HepG2 (cell line): ENCODE measurements around the gene HRH3. TPM values are rescaled to one million over a fixed set of nuclear protein-coding genes. Genes with fewer than 3 reads are reported as not detected.

ENCODE experiments used
- CEBPB ChIP-seq: IDR thresholded peaks from 2 replicates; pipeline ENCODE4 v1.6.1; 2011; ENCODE audit warnings: low read depth, low read length, improper control_type of control experiment, borderline replicate concordance
- FOSL2 ChIP-seq: sonication (generic); formaldehyde crosslinking; IDR thresholded peaks from 2 replicates; pipeline ENCODE4 v1.4.0; 2020; ENCODE audit warnings: missing genetic modification reagents
- GATA4 ChIP-seq: sonication (generic); IDR thresholded peaks from 2 replicates; pipeline ENCODE4 v1.6.1; 2016; ENCODE audit warnings: antibody characterized with exemption, low read depth, borderline replicate concordance
- JUNB ChIP-seq: sonication (generic); formaldehyde crosslinking; IDR thresholded peaks from 2 replicates; pipeline ENCODE4 v1.8.0; 2022; ENCODE audit warnings: missing genetic modification reagents, mild to moderate bottlenecking, borderline replicate concordance
- KLF11 ChIP-seq: IDR thresholded peaks from 2 replicates; pipeline ENCODE4 v1.6.1; 2016; ENCODE audit warnings: missing compliant biosample characterization
- NR2F6 ChIP-seq, 2 experiments: IDR thresholded peaks; 2 replicates each; pipeline ENCODE4 v1.6.1; 2016; ENCODE audit warnings: antibody characterized with exemption in 1 of 2, mild to moderate bottlenecking in 1 of 2
- NR3C1 ChIP-seq: sonication (generic); formaldehyde crosslinking; IDR thresholded peaks from 2 replicates; pipeline ENCODE4 v1.4.0; 2020; ENCODE audit warnings: missing genetic modification reagents
- PTBP1 ChIP-seq: fragments of 200-400 bp; formaldehyde crosslinking; IDR thresholded peaks from 2 replicates; pipeline ENCODE4 v1.6.1; 2018; ENCODE audit warnings: low read length, low read depth; ENCODE audit not compliant: poor library complexity, severe bottlenecking
- RARG ChIP-seq: sonication (generic); formaldehyde crosslinking; IDR thresholded peaks from 2 replicates; pipeline ENCODE4 v1.4.0; 2020; ENCODE audit warnings: low read depth, mild to moderate bottlenecking, missing genetic modification reagents
- SOX13 ChIP-seq, 3 experiments: fragments of 450-650 bp in 1 of 3; sonication (generic) in 1 of 3; formaldehyde crosslinking in 1 of 3; IDR thresholded peaks in 2 of 3; conservative IDR thresholded peaks in 1 of 3; 2 replicates each; pipeline versions ENCODE4 v1.5.0 to v1.6.1; 2016 to 2020; ENCODE audit warnings: antibody characterized with exemption in 1 of 3, mild to moderate bottlenecking in 1 of 3, missing compliant biosample characterization in 1 of 3, missing genetic modification reagents in 1 of 3, moderate library complexity in 1 of 3
- SP2 ChIP-seq: sonication (generic); formaldehyde crosslinking; IDR thresholded peaks from 2 replicates; pipeline ENCODE4 v1.5.1; 2020; ENCODE audit warnings: mild to moderate bottlenecking, missing genetic modification reagents
- SSRP1 ChIP-seq: IDR thresholded peaks from 2 replicates; pipeline ENCODE4 v1.6.1; 2016; ENCODE audit warnings: control low read depth
- U2AF1 ChIP-seq: fragments of 200-400 bp; formaldehyde crosslinking; optimal IDR thresholded peaks from 2 replicates; pipeline ENCODE3; 2017; ENCODE audit warnings: mild to moderate bottlenecking, low read depth, low read length
- YEATS2 ChIP-seq: sonication (generic); formaldehyde crosslinking; IDR thresholded peaks from 2 replicates; pipeline ENCODE4 v1.4.0; 2020; ENCODE audit warnings: missing genetic modification reagents, borderline replicate concordance
- ZBTB26 ChIP-seq: IDR thresholded peaks from 2 replicates; pipeline ENCODE4 v1.6.1; 2016; ENCODE audit warnings: missing compliant biosample characterization, missing genetic modification reagents, borderline replicate concordance
- ZFP91 ChIP-seq: sonication (generic); formaldehyde crosslinking; IDR thresholded peaks from 2 replicates; pipeline ENCODE4 v1.9.0; 2022; ENCODE audit warnings: missing genetic modification reagents, mild to moderate bottlenecking, borderline replicate concordance
- ZFX ChIP-seq: sonication (generic); formaldehyde crosslinking; IDR thresholded peaks from 2 replicates; pipeline ENCODE4 v1.4.0; 2020; ENCODE audit warnings: mild to moderate bottlenecking, low read depth, missing genetic modification reagents, moderate library complexity
- ZNF296 ChIP-seq: sonication (generic); formaldehyde crosslinking; conservative IDR thresholded peaks from 2 replicates; pipeline ENCODE4 v1.5.0; 2020; ENCODE audit warnings: mild to moderate bottlenecking, missing genetic modification reagents
- ZNF343 ChIP-seq: sonication (generic); formaldehyde crosslinking; IDR thresholded peaks from 2 replicates; pipeline ENCODE4 v1.4.0; 2020; ENCODE audit warnings: mild to moderate bottlenecking, missing genetic modification reagents
- ZNF552 ChIP-seq: sonication (generic); formaldehyde crosslinking; IDR thresholded peaks from 2 replicates; pipeline ENCODE4 v1.9.0; 2022; ENCODE audit warnings: missing genetic modification reagents, mild to moderate bottlenecking, borderline replicate concordance
- ZNF574 ChIP-seq: sonication (generic); formaldehyde crosslinking; IDR thresholded peaks from 2 replicates; pipeline ENCODE4 v1.4.0; 2020; ENCODE audit warnings: missing genetic modification reagents
- polyA plus RNA-seq, 8 experiments: library from polyadenylated mRNA; depleted of rRNA in 3 of 8; stranded (reverse) in 7 of 8; unstranded in 1 of 8; fragments of >200 nt; fragmentation: Illumina TruSeq in 4 of 8; extraction: Trizol in 4 of 8; gene quantifications; 2 replicates each; pipeline versions ENCODE4 v1.2.1 to v1.2.3, GENCODE V29; 2011 to 2016; ENCODE audit warnings: low read depth in 4 of 8, missing spikeins in 1 of 8, mixed read lengths in 1 of 8; ENCODE audit not compliant: insufficient read depth in 1 of 8
- total RNA-seq, 5 experiments: library from RNA; depleted of rRNA; stranded (reverse); fragments of >200 nt; fragmentation: Illumina TruSeq; extraction: Trizol; gene quantifications; 2 replicates each; pipeline ENCODE4 v1.2.3, GENCODE V29; 2016; ENCODE audit warnings: low read depth in 1 of 5
- TF ChIP-seq, protein P1 (sequence below): sonication (generic); formaldehyde crosslinking; IDR thresholded peaks from 2 replicates; pipeline ENCODE4 v1.8.1; 2023; ENCODE audit warnings: mild to moderate bottlenecking, missing genetic modification reagents

HRH3 gene
- total and polyA plus RNA-seq, 2 of the 13 experiments (the other 11 are each of a cell fraction or from before 2014, with no cell fraction given) = 0.18 TPM; not detected in 1

- TF ChIP-seq, protein P1, sequence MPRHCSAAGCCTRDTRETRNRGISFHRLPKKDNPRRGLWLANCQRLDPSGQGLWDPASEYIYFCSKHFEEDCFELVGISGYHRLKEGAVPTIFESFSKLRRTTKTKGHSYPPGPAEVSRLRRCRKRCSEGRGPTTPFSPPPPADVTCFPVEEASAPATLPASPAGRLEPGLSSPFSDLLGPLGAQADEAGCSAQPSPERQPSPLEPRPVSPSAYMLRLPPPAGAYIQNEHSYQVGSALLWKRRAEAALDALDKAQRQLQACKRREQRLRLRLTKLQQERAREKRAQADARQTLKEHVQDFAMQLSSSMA = peak; percentile 30; the same call in 1 of the 2 replicates
- TF ChIP-seq ZNF296 (CRISPR knock-in tag) (no peak), ZNF343 (CRISPR knock-in tag) (peak; percentile 57; the same call in 1 of the 2 replicates), SP2 (CRISPR knock-in tag) (peak; percentile 96), U2AF1 (peak; percentile 40), ZBTB26 (CRISPR knock-in tag) (0 out of 2 replicates have a peak, but pooled peaks have one; percentile 50), YEATS2 (CRISPR knock-in tag) (peak; percentile 57; the same call in 1 of the 2 replicates), RARG (CRISPR knock-in tag) (no peak), NR3C1 (no peak), ZNF552 (CRISPR knock-in tag) (no peak), GATA4 (no peak), JUNB (CRISPR knock-in tag) (no peak), SSRP1 (CRISPR knock-in tag) (no peak), NR2F6 (IDR thresholded peaks at IDR 0.05) (peak; percentile 55; the same call in 1 of the 2 replicates), NR2F6 (CRISPR knock-in tag; IDR thresholded peaks at IDR 0.05) (peak; percentile 69; the same call in 1 of the 2 replicates), KLF11 (peak; percentile 28; the same call in 1 of the 2 replicates), ZFP91 (CRISPR knock-in tag) (0 out of 2 replicates have a peak, but pooled peaks have one; percentile 47), CEBPB (peak; percentile 55; the same call in 1 of the 2 replicates), ZNF574 (CRISPR knock-in tag) (peak; percentile 63), FOSL2 (CRISPR knock-in tag) (peak; percentile 90), SOX13 (IDR thresholded peaks at IDR 0.05) (no peak), SOX13 (CRISPR knock-in tag; conservative IDR thresholded peaks at IDR 0.05 in 1 of 2, IDR thresholded peaks at IDR 0.05 in 1 of 2) (peak in 1 of 2 experiments; percentile 47; a peak in 2 of 4 replicates), ZFX (CRISPR knock-in tag) (peak; percentile 92), PTBP1 (peak; percentile 28)
Measured at GRCh38 chr20:62237801-62238568, 17.9 kb upstream of the HRH3 start, which contains the start of gene OSBPL2 (continued).
